GM12892 (cell line): ENCODE data around the gene EHF.
A peak's percentile ranks its signal among the peaks of the same experiment; 100 is the strongest.

Experiments used
- DNase-seq: peaks from one replicate; pipeline ENCODE4 v3.0.0; 2011; ENCODE audit not compliant: insufficient read length
- FAIRE-seq: peaks from 2 replicates; lab custom pipeline; 2011; peaks lifted over from hg19 to GRCh38; lab: Jason Lieb, UNC
- POLR2A ChIP-seq: IDR thresholded peaks from 2 replicates; pipeline ENCODE4 v1.6.1; 2011; ENCODE audit warnings: low read depth, low read length, control low read depth
- POLR2AphosphoS5 ChIP-seq: IDR thresholded peaks from 2 replicates; pipeline ENCODE4 v1.6.1; 2011; ENCODE audit warnings: low read depth, low read length, control low read depth
- TAF1 ChIP-seq: IDR thresholded peaks from 2 replicates; pipeline ENCODE4 v1.6.1; 2011; ENCODE audit warnings: low read depth, mild to moderate bottlenecking, control low read depth, low read length, borderline replicate concordance

The EHF gene

GRCh38 chr11:34642001-34642554 lies 21.2 kb downstream of the EHF start:
- FAIRE-seq = no peak
- DNase-seq = no peak
- no peak for TF ChIP-seq TAF1
- TF ChIP-seq POLR2A = no peak
- no peak for TF ChIP-seq POLR2AphosphoS5

- no peak for TF ChIP-seq TAF1
- TF ChIP-seq POLR2AphosphoS5 = no peak
- TF ChIP-seq POLR2A = no peak
- DNase-seq (no peak), FAIRE-seq (no peak)
Measured at GRCh38 chr11:34642873-34643272, 22.0 kb downstream of the EHF start.

- FAIRE-seq (no peak), DNase-seq (no peak)
- TF ChIP-seq POLR2A = no peak
Measured at GRCh38 chr11:34643311-34643710, 22.4 kb downstream of the EHF start.

GRCh38 chr11:34643846-34644245 lies 23.0 kb downstream of the EHF start:
- no peak for DNase-seq
- TF ChIP-seq POLR2AphosphoS5 (no peak), TAF1 (no peak), POLR2A (no peak)
- FAIRE-seq = no peak

GRCh38 chr11:34644669-34645406 lies 23.9 kb downstream of the EHF start:
- no peak for DNase-seq
- no peak for TF ChIP-seq POLR2AphosphoS5
- TF ChIP-seq TAF1 = no peak
- TF ChIP-seq POLR2A = no peak
- FAIRE-seq = no peak

GRCh38 chr11:34646431-34646830 lies 25.5 kb downstream of the EHF start:
- no peak for FAIRE-seq
- TF ChIP-seq TAF1 (no peak), POLR2AphosphoS5 (no peak), POLR2A (no peak)
- DNase-seq = no peak

- TF ChIP-seq POLR2A = no peak
- no peak for TF ChIP-seq POLR2AphosphoS5
- TF ChIP-seq TAF1 = no peak
- FAIRE-seq = no peak
Measured at GRCh38 chr11:34647131-34647530, 26.2 kb downstream of the EHF start.

GRCh38 chr11:34647532-34647931 lies 26.6 kb downstream of the EHF start:
- FAIRE-seq = no peak
- no peak for TF ChIP-seq TAF1
- TF ChIP-seq POLR2AphosphoS5 = no peak
- TF ChIP-seq POLR2A = no peak

More at GRCh38 chr11:34647131-34647530, 26.2 kb downstream of the EHF start:
- DNase-seq = no peak

GRCh38 chr11:34648036-34648435 lies 27.1 kb downstream of the EHF start:
- no peak for TF ChIP-seq TAF1
- TF ChIP-seq POLR2AphosphoS5 = no peak
- TF ChIP-seq POLR2A = no peak
- DNase-seq = no peak
- no peak for FAIRE-seq

More at GRCh38 chr11:34647532-34647931, 26.6 kb downstream of the EHF start:
- no peak for DNase-seq

- TF ChIP-seq TAF1 (no peak), POLR2A (no peak), POLR2AphosphoS5 (no peak)
- DNase-seq (no peak), FAIRE-seq (no peak)
Measured at GRCh38 chr11:34649597-34649996, 28.7 kb downstream of the EHF start.

- peak; percentile 41 for DNase-seq
- TF ChIP-seq TAF1 = no peak
- TF ChIP-seq POLR2AphosphoS5 = no peak
- TF ChIP-seq POLR2A = no peak
- peak; percentile 96 for FAIRE-seq
Measured at GRCh38 chr11:34650528-34650927, 29.6 kb downstream of the EHF start.

GRCh38 chr11:34651551-34651950 lies 30.7 kb downstream of the EHF start:
- FAIRE-seq (no peak), DNase-seq (no peak)
- TF ChIP-seq POLR2A (no peak), POLR2AphosphoS5 (no peak), TAF1 (no peak)
